ENCODE data around the gene KCMF1.

The KCMF1 gene

DNA sequence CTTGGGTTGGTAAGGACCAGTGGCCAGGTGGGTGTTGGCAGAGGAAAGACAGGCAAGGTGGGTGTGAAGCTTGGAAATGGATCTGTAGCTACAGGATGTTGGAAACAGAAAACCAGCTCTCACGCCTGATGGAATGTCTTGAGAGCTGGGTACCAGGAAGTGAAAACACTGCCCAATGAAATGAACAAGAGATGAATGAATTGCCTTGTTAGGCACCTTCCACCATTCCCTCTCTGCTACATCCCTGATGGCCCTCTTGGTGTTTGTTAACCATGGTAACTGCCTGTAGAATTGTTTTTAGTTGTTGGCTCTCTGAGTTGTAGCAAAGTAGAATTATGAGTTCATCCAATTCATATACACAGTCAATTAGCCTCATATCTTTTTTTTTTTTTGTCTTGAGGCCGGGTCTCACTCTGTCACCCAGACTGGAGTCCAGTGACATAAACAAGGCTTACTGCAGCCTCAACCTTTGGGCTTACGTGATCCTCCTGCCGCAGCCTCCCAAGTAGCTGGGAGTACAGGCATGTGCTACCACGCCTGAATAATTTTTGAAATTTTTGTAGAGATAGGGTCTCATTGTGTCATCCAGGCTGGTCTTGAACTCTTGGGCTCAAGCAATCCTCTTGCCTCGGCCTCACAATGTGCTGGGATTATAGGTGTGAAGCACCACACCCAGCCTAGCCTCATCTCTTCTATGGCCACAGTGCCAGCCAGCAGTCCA, 9.5 kb downstream of the KCMF1 start:
- DNase-seq (ENCODE audit: low read depth in 3 of 3), result no peak

DNA sequence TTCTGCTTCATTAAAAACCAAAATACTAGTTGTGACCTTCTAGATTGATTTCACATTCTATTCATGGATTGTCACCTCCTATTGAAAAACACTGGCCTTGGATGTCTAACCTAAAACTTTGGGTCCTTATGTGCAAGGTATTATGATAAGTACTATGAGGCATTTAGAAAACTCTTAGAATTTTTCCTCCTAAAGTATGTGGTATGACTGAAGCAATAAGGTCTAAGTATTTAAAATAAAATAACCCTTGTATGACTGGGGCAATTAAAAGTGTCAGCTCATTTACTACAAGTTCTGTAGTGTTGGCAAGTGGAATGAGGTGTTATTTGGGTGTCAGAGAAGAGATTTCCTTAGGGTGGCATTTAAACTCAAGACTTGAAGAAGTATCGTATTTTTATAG, 15.1 kb downstream of the KCMF1 start:
- DNase-seq (ENCODE audit: low read depth in 3 of 3), result no peak

DNA sequence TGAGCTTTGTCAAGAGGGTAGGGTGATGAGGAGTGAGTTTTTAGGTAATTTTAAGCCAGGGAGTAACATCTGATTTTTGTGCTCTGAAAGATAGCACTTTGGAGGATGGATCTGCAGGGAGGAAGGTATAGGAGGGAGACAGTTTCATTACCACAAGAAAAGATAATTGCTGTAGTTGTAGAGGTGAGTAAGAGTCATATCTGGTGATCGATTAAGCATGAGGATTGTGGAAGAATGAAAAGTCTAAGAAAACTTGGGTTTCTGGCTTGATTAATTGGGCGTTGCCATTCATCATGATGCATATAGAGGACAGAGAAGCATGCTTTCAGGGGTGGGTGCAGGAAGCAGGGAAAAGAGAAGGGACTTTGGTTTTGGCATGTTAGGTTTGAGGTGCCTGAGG, 18.5 kb downstream of the KCMF1 start:
- DNase-seq (ENCODE audit: low read depth in 3 of 3), result no peak

DNA sequence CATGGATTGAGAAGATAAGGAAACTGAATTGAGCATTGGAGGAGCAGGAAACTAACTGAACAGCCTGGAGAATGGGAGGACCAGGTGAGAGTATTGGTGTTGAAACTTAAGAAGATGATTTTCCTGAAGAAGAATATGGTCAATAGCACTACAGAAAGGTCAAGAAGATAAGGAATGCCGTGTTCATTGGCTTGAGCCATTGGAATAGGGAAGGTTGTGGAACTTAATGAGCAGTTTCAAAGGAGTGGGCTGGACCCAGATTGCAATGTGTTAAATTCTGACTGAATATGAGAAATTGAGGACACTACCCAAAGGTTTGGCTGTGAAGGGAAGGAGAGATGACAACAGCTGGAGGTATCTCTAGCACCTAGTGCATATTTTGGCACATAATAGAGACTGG, 19.0 kb downstream of the KCMF1 start:
- no peak for DNase-seq (ENCODE audit: low read depth in 3 of 3)

DNA sequence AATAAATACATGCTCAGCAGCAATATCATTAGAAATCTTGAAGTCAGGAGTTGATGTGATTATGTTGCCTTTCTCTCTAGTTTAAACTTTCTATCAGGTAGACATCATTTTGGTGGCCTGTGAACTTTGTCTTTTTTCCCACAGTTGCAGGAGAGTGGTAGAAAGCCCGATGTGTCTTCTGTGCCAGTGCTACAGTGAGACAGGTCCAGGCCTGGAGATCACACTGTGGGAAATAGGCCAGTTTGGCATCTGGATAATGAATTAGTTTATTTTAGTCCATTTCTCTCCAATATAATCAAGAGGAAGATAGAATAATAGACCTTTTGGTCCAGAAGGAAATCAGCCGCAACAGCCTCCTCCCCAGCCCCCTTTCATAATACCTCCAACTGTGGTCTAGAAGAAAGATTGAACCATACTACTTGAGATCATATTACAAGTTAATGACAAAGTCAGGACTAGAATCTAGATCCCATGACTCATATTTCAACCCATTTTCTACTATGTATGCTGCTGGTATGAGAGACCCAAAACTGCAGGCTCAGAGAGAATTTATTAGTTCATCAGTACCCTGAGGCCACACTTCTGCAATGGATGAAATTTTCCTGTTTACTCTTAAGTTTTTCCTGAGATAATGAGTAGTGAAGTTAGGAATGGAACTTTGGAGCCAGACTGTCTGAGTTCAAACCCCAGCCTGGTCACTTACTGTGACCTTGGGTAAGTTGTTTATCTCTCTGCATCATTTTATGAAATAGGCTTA, 20.6 kb downstream of the KCMF1 start:
- DNase-seq (ENCODE audit: low read depth in 3 of 3), result no peak

DNA sequence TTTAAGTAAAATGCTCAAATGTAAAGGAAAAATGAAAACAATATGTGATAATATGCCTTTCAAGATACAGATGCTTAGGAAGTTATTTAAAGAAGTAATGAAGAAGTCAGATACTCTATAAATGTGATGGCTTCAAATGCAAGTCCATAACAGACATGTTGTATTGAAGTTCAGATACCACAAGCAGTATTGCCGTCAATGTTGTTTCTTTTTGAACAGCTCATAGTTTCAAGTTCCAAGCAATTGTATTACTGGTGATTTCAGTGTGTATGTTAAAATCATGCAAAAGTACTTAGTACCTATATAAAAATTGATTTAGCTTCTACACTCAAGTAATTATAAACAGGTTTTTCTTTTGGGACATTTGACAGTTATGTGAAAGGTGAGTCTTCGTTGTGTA, 24.9 kb downstream of the KCMF1 start:
- DNase-seq (ENCODE audit: low read depth in 3 of 3), result no peak

DNA sequence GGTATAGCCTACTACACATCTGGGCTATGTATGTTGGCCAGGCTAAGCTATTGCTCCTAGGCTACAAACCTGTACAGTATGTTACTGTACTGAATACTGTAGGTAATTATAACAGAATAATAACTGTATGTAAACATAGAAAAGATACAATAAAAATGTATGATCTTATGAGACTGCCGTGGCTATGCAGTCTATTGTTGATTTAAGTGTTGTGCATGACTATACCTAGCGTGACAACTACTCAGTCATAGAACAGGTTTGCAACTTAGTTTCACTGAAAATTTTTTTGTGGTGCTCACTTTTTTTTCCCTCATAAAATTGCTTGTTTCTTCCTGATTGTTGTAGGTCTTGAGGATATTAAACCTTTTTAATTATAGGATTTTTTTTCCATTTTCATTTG, 25.9 kb downstream of the KCMF1 start:
- DNase-seq (ENCODE audit: low read depth in 3 of 3), result no peak

DNA sequence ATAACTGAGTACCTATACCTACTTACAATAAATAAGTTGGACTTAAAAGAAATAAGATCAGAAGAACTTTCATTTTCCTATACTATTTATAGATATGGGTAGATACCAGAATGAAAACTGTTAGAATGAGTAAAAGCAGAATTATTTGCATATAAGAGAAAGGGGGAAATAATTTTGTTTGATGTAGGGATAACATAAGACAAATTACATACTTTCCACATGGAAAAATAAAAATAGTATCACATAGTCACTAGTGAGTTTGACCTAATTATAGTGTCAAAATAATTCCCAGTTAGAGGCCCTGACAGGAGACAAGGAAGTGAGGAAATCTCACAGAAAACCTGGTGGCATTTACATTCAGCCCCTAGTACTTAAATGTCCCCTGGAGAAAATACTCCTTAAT, 28.6 kb downstream of the KCMF1 start:
- DNase-seq (ENCODE audit: low read depth in 3 of 3), result no peak

DNA sequence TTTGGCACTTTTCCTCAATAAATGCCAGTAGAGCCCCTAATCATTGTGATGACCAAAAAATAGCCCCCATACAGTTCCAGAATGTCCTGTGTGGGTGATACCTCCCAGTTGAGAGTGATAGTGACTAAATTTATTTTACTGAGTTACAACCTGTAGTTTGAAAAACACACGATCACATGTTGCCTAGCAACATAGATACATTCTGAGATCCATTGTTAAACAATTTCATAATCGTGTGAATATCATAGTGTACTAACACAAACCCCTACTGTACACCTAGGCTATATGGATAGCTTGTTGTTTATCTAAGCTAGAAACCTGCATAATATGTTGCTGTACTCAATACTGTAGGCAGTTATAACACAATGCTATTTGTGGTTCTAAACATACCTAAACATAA, 30.6 kb downstream of the KCMF1 start:
- no peak for DNase-seq (ENCODE audit: low read depth in 3 of 3)

DNA sequence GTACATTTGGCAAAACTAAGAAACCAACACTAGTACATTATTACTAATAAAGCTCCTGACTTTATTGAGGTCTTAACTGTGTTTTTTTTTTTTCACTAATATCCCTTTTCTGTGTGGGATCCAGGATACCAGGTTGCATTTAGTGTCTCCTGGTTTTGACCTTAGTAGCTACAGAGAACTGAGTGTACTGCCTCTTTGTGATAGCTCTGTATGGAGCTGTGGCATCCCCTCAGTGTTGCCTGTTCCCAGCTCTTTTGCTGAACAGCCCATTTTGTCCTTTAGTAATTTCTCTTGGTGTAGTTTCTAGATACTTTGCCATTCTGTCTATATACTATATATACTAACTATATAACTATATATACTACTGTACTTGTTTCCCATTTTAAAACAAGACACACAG, 31.6 kb downstream of the KCMF1 start:
- DNase-seq (ENCODE audit: low read depth in 3 of 3), result no peak

DNA sequence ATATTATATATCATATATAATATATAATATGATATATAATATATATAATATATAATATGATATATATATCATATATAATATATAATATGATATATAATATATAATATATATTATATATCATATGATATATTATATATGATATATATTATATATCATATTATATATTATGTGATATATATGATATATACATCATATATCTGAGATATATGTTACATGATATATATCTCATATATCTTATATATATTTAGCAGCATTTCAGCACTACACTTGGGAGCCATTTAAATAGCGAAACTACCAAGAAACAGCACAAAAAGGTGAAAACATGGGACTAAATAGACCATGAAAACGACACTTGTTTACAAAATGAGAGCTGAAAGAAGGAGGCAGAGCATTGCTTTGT, 37.3 kb downstream of the KCMF1 start:
- DNase-seq (ENCODE audit: low read depth in 3 of 3), result no peak

DNA sequence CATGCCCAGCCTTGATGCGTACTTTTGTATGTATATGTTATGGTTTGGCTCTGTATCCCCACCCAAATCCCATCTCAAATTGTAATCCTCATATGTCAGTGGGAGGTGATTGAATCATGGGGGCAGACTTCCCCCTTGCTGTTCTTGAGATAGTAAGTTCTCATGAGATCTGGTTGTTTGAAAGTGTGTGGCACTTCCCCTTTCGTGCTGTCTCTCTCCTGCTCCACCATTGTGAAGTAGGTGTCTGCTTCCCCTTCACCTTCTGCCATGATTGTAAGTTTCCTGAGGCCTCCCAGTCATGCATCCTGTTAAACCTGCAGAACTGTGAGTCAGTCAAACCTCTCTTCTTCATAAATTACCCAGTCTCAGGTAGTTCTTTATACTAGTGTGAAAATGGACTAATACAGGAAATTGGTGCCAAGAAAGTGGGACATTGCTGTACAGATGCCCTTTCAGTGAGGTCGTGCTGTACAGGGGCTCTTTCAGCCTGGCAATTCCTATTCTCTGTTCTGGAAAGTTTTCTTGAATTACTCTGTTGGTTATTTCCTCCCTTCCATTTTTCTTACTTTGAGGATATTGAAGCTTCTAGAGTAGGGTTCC, 38.2 kb downstream of the KCMF1 start:
- no peak for DNase-seq (ENCODE audit: low read depth in 3 of 3)

DNA sequence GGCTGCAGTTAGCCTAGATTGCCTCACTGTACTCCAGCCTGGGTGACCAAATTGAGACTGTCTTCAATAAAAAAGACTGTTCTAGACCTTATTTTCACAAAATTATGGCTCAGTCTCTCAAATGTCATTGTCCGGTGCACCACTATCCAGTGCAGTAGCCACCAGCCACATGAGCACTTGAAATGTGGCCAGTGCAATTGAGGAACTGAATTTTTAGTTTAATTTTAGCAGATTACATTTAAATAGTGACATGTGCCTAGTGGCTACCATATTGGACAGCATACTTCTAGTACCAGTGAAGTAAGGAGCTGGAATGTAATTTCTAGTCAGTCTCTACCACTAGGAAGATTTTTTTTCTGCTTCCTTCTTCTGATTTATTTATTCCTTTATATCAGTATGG, 39.4 kb downstream of the KCMF1 start:
- DNase-seq (ENCODE audit: low read depth in 3 of 3), result no peak

DNA sequence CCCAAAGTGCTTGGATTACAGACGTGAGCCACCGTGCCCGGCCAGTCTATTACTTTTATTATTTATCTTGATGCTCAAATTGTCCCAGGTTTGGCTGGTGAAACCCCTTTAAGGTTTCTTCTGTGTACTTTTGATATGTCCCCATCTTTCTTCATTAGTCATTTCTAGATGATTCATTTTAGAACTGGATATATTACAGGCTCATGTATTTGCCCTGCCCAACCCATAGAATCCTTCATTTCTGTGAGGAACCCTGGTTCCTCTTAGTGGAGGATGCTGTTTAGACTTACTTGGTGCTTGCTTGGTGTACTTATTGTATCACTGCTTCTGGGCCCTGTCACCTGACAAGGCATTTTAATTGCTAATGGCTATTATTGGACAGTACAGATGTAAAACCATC, 40.1 kb downstream of the KCMF1 start:
- DNase-seq (ENCODE audit: low read depth in 3 of 3), result no peak

DNA sequence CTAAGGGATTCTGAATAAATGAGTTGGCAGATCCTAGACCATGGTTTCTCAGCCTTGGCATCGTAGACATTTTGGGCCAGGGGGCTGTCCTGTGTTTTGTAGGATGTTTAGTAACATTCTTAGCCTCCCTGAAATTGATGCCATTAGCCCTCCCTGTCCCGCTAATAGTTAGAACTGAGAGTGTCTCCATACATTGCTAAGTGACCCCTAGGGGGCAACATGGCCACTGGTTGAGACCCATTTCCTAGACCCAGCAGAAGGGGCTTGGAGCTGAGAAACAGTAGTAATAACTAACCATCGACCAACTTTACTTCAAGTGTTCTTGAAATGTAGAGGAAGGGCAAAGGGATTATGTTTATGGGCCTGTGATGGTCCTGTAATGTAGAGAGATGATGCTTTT, 40.8 kb downstream of the KCMF1 start:
- no peak for DNase-seq (ENCODE audit: low read depth in 3 of 3)

DNA sequence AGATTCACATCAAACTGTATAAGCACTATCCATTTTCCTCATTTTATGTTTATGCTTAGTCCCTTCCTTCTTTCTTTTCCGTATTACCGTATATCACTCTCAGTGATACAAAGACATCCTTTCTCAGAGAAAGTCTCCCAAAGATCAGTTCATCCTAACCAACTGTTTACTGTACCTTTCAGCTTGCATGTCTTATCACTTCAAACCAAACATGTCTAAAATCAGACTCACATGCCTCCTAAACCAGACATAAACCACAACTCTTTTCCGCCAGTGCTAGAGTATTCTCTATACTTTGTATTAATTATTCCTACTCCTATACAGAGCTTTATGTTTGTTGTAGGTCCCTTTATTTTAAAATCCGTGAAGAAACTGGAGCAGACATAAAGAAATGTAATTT, 41.5 kb downstream of the KCMF1 start:
- DNase-seq (ENCODE audit: low read depth in 3 of 3), result no peak

DNA sequence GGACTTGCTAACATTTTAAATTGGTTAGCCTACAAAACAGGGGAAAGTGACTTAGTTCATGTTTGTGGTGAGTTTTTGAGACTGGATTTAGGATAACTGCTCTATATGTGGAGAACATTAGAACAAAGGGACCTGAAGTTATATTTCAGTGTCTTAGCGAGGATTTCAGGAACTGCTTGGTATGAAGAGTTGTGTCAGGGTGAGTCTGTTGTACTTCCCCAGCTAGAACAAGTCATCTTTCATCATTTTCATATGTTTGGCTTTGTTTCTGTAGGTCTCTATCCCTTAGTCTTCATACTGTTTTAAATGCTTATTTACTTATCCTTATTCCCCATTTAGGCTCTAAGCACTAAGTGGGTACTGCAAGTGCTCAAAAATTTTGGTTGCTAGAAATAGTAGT, 41.9 kb downstream of the KCMF1 start:
- DNase-seq (ENCODE audit: low read depth in 3 of 3), result no peak

DNA sequence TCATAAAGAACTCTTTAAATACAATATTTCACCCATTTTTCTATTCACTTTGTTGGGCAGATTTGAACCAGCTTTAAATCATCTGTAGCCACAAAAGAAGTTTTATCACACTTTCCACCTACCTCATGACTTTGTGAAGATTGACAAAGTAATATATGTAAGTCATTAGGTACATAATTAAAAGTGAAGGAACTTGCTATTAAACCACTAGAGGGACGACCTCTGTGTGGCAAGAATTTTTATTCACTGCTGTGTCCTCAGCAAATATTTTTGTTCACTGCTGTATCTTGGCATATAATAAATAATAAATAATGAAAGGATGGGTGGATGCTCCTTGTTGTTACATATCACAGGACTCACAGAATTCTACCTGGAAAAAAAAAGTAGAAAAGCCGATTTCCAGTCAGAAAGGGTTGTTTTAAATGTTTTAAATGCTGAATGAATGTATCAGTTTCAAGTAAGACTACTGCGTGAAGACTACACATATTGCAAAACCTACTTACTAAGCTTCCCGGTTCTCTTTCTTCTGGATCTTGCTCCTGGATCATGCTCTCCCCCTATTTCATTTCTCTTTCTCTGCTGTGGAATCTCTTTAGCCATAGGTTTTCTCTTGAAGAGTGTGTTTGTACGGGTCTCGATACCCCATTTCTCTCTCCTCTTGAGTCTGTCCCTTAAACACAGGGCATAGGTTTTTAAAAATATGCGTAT, 44.8 kb downstream of the KCMF1 start:
- no peak for DNase-seq (ENCODE audit: low read depth in 3 of 3)

DNA sequence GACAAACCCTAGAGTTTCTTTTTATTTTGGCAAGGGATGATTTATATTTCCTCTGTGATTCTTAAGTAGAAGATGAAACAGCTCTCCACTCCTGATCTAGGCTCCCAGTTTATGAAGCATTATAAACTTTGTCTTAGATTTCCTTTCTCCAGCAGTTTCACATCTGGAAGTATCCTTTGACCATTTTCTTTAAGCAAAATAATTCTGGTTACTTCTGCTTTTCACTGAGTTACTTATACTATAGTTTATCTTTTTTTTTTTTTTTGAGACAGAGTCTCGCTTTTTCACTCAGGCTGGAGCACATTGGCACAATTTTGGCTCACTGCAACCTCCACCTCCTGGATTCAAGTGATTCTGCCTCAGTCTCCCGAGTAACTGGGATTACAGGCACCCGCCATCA, 45.5 kb downstream of the KCMF1 start:
- no peak for DNase-seq (ENCODE audit: low read depth in 3 of 3)

DNA sequence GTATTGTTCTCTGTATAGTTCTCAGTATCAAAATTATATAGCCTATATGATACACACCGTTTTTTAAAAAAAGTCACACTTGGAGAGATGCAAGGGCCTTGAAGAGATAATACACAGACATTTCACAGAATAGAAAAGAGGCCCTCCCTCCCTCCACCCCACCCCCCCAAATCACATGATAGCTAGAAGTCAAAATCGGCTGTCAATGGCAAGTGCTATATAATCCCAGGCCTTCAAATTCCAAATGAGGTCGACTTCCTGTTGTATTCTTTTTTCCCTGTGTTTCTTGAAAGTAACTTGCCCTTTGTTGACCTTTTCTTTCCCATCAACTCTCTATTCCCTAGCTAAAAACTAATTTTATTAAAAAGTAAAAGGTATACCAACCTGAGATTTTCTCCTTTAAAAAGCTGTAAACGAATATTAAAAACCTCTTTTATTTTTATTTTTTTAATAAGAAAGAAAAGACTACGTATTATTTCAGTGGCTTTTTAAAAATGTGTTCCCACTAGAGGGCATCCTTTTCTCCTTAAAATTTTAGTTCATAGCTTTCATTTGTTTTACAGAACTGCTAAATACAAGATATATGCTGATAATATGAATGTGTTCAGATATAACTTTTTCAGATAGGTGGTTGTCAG, 46.6 kb downstream of the KCMF1 start:
- DNase-seq (ENCODE audit: low read depth in 3 of 3), result no peak

DNA sequence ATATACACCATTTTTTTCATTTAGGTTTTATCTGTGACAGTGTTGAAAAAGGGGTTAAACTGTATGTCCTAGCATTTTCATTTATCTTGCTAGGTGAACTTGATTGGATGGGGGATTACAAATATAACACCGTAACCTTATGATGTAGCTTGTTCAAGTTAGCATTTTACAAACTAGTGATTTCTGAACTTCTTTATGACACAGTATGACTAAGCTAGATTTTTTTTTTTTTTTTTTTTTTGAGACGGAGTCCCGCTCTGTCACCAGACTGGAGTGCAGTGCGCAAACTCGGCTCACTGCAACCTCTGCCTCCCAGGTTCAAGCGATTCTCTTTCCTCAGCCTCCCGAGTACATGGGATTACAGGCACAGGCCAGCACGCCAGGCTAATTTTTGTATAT, 47.1 kb downstream of the KCMF1 start:
- DNase-seq (ENCODE audit: low read depth in 3 of 3), result no peak

DNA sequence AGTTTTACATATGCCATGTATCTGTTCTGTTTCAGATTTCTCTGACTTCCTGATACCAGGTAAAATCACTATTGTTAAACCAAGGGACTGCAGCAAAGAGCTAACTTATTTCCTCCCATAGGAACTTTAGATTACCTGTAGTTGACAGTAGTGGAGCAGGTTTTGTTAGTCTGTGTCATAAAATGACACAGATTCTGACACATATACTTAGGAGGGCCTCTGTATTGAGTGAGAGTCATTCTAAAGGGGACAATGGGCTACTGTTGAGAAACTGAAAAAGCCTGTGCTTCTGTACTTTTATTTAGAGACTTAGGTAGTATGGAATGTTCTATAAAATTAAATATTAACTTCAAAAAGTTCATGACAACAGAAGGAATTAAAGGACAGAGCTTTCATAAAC, 48.2 kb downstream of the KCMF1 start:
- DNase-seq (ENCODE audit: low read depth in 3 of 3), result no peak

Data from stimulated activated CD4-positive, alpha-beta T cell treated with anti-CD3 and anti-CD28 coated beads, TNF-alpha, amount 100 ng/mL, for 48 hours (primary cell).